ENCODE measurements around the gene APOL5.

DNA sequence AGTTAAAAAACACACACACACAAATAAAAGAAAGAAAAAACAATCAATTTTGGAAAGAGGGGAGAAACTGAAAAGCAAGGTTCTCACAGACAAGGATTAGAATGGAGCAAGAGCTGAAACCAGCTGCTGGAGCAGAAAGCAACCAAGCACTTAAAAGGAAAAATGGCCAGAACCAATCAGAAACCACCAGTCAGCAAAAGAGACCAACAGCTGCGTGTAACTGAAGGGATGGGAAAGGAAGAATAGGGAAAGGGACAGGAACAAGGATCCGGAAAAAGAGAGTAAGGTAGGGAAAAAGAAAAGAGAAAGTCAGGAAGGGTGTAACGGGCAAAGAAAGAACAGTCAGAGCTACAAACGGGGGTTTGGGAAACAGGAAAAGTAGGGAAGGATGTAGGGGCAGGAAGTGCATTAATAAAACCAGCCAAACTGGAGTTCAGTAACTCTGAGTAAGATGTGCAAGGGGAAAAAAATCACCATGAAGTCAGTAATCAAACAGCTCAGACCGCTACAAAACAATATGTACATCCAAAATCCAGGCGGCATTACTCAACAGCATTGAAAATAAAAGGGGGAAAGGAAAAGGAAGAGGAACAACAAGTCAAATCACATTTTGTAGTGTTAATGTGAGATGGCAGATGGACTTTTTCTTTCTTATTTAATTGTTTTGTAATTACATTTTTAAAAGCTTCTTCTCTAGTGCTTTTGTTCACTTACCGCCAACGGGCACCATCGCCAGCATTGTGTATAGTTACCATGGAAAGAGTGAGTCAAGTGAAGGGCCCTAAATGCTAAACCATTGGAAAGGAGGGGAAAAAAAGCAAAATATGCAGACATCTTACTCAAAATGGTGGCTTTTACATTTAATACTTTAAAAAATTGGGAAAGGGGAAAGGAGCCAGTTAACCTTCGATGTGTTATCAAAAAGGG is 49.2 kb downstream of the APOL5 start:
- TF ChIP-seq CTCF (IDR thresholded peaks at IDR 0.05; ENCODE audit: low read depth, low read length): no peak
- TF ChIP-seq MAX (IDR thresholded peaks at IDR 0.05; ENCODE audit: low read depth, low read length): no peak
- TF ChIP-seq POLR2A (IDR thresholded peaks at IDR 0.05; ENCODE audit: extremely low read depth, insufficient read length): no peak

Measured in NB4 (cell line).